Measurements from ENCODE around the gene ADORA2A. TPM values are rescaled to one million over a fixed set of nuclear protein-coding genes. Genes with fewer than 3 reads are reported as not detected.

The ADORA2A gene
- total RNA-seq (2022), result 2.4 and 2.9 TPM in 2 replicates
- Bru-seq, nascent RNA, result percentile 24 among the genes with signal in this experiment
- BruChase-seq, experiment 1, labeled RNA remaining after a 6-hour chase, result percentile 69 among the genes with signal in this experiment
- percentile 51 among the genes with signal in this experiment for BruChase-seq, experiment 2, labeled RNA remaining after a 2-hour chase
- long read RNA-seq, partial matches to known transcripts, result 1 of 4 reads
- long read RNA-seq, other reads (novel, unspliced or antisense), result 3 of 4 reads

- Mint-ChIP-seq H3K27me3 (ENCODE audit: unreplicated experiment) (peaks cover 50% of the 10 kb centered on the region), H3K27ac (ENCODE audit: unreplicated experiment) (no peak within 1 kb of the TSS), H3K4me3 (ENCODE audit: low read depth, unreplicated experiment) (no peak within 1 kb of the TSS), H3K36me3 (ENCODE audit: insufficient read depth, unreplicated experiment) (peaks cover 10% of the 10 kb centered on the region), H3K9me3 (ENCODE audit: low read depth, unreplicated experiment) (no peaks in the 10 kb centered on the region), H3K4me1 (ENCODE audit: low read depth, unreplicated experiment) (peaks cover 7% of the 10 kb centered on the region)
- intact Hi-C loops (cut with micrococcal nuclease; ENCODE audit: unreplicated experiment), result no loop called here
- no TSS peak for BruUV-seq (replicated peaks)
- no peak for TF ChIP-seq CTCF (IDR thresholded peaks at IDR 0.05; ENCODE audit: unreplicated experiment)
- no peak for DNase-seq
- CTCF ChIA-PET, result interaction anchor here (1.0 kb wide), 1 partner anchor 9 kb away, joined by 3 read pairs; no protein-coding TSS in a partner anchor
Measured at GRCh38 chr22:24427500-24428164, at the start of gene ADORA2A. Gene ADORA2A (plus strand): TSS chr22:24427599. CDS start chr22:24433405, 5,806 bp downstream.

- Mint-ChIP-seq H3K27me3 (ENCODE audit: unreplicated experiment) (no peaks in the 10 kb centered on the region), H3K36me3 (ENCODE audit: insufficient read depth, unreplicated experiment) (peaks cover 5% of the 10 kb centered on the region), H3K4me3 (ENCODE audit: low read depth, unreplicated experiment) (no peak overlapping the region), H3K4me1 (ENCODE audit: low read depth, unreplicated experiment) (no peaks in the 10 kb centered on the region), H3K27ac (ENCODE audit: unreplicated experiment) (no peak overlapping the region), H3K9me3 (ENCODE audit: low read depth, unreplicated experiment) (no peaks in the 10 kb centered on the region)
- CTCF ChIA-PET, result no interaction called here
- no peak for TF ChIP-seq CTCF (IDR thresholded peaks at IDR 0.05; ENCODE audit: unreplicated experiment)
- DNase-seq, result no peak
- intact Hi-C loops (cut with micrococcal nuclease; ENCODE audit: unreplicated experiment), result no loop called here
- BruUV-seq (replicated peaks), result no TSS peak
Measured at GRCh38 chr22:24379536-24379935, 47.9 kb upstream of the ADORA2A start.

GRCh38 chr22:24380220-24380904, 47.0 kb upstream of the ADORA2A start:
- Mint-ChIP-seq H3K9me3 (ENCODE audit: low read depth, unreplicated experiment) (no peaks in the 10 kb centered on the region), H3K27ac (ENCODE audit: unreplicated experiment) (no peak overlapping the region)
- CTCF ChIA-PET, result no interaction called here

GRCh38 chr22:24380905-24381230, 46.5 kb upstream of the ADORA2A start:
- no peak for TF ChIP-seq CTCF (IDR thresholded peaks at IDR 0.05; ENCODE audit: unreplicated experiment)
- CTCF ChIA-PET, result no interaction called here
- no TSS peak for BruUV-seq (replicated peaks)
- H3K9me3 Mint-ChIP-seq (ENCODE audit: low read depth, unreplicated experiment), result no peaks in the 10 kb centered on the region
- peaks cover 5% of the 10 kb centered on the region for H3K36me3 Mint-ChIP-seq (ENCODE audit: insufficient read depth, unreplicated experiment)
- H3K27me3 Mint-ChIP-seq (ENCODE audit: unreplicated experiment), result no peaks in the 10 kb centered on the region
- H3K4me1 Mint-ChIP-seq (ENCODE audit: low read depth, unreplicated experiment), result no peaks in the 10 kb centered on the region
- H3K27ac Mint-ChIP-seq (ENCODE audit: unreplicated experiment), result no peak overlapping the region
- intact Hi-C loops (cut with micrococcal nuclease; ENCODE audit: unreplicated experiment), result no loop called here
- DNase-seq, result no peak
- no peak overlapping the region for H3K4me3 Mint-ChIP-seq (ENCODE audit: low read depth, unreplicated experiment)

More at GRCh38 chr22:24380220-24380904, 47.0 kb upstream of the ADORA2A start:
- intact Hi-C loops (cut with micrococcal nuclease; ENCODE audit: unreplicated experiment), result no loop called here
- no peak for DNase-seq
- no peak for TF ChIP-seq CTCF (IDR thresholded peaks at IDR 0.05; ENCODE audit: unreplicated experiment)
- Mint-ChIP-seq H3K27me3 (ENCODE audit: unreplicated experiment) (no peaks in the 10 kb centered on the region), H3K36me3 (ENCODE audit: insufficient read depth, unreplicated experiment) (peaks cover 5% of the 10 kb centered on the region), H3K4me1 (ENCODE audit: low read depth, unreplicated experiment) (no peaks in the 10 kb centered on the region), H3K4me3 (ENCODE audit: low read depth, unreplicated experiment) (no peak overlapping the region)
- BruUV-seq (replicated peaks), result no TSS peak

All from Calu3 (cell line).